ENCODE data around the gene TEX52.

Gene TEX52

GRCh38 chr12:2803635-2804392 is 53.0 kb downstream of the TEX52 start:
- Histone ChIP-seq H3K4me1 (ENCODE audit: insufficient read depth, low read length) (no peaks in the 10 kb centered on the region; the same call in 1 of the 2 replicates), H3K4me2 (ENCODE audit: insufficient read depth, low read length) (no peak overlapping the region), H3K79me2 (ENCODE audit: insufficient read depth, low read length) (peaks cover 6% of the 10 kb centered on the region), H3K27ac (ENCODE audit: low read length) (no peak overlapping the region), H3K9me3 (ENCODE audit: insufficient read depth, low read length, severe bottlenecking) (no peaks in the 10 kb centered on the region), H3K27me3 (ENCODE audit: insufficient read depth, low read length, poor library complexity) (no peaks in the 10 kb centered on the region), H3K4me3 (ENCODE audit: low read depth in 1 of 2, low read length in 2 of 2) (no peak overlapping the region), H4K20me1 (ENCODE audit: insufficient read depth, low read length) (peaks cover 26% of the 10 kb centered on the region; the same call in 1 of the 2 replicates), H3K9ac (ENCODE audit: low read depth, low read length) (no peak overlapping the region), H3K36me3 (ENCODE audit: insufficient read depth, low read length) (peaks cover 69% of the 10 kb centered on the region), H2AFZ (ENCODE audit: low read depth, low read length) (no peak overlapping the region)
- no peak for ATAC-seq (ENCODE audit: insufficient read depth, low read depth)
- no peak for TF ChIP-seq CTCF (IDR thresholded peaks at IDR 0.05; ENCODE audit: borderline replicate concordance, extremely low read depth, low read length, poor library complexity, severe bottlenecking)
- no peak for TF ChIP-seq EZH2 (IDR thresholded peaks at IDR 0.05; ENCODE audit: borderline replicate concordance, low read depth, low read length, severe bottlenecking)
- no peak for DNase-seq

GRCh38 chr12:2801044-2801783 is 55.6 kb downstream of the TEX52 start:
- TF ChIP-seq EZH2 (IDR thresholded peaks at IDR 0.05; ENCODE audit: borderline replicate concordance, low read depth, low read length, severe bottlenecking) (no peak), CTCF (IDR thresholded peaks at IDR 0.05; ENCODE audit: borderline replicate concordance, extremely low read depth, low read length, poor library complexity, severe bottlenecking) (no peak)
- Histone ChIP-seq H3K4me1 (ENCODE audit: insufficient read depth, low read length) (peaks cover 15% of the 10 kb centered on the region), H4K20me1 (ENCODE audit: insufficient read depth, low read length) (peaks cover 51% of the 10 kb centered on the region), H3K36me3 (ENCODE audit: insufficient read depth, low read length) (peaks cover 95% of the 10 kb centered on the region), H3K27ac (ENCODE audit: low read length) (no peak overlapping the region), H3K79me2 (ENCODE audit: insufficient read depth, low read length) (peaks cover 32% of the 10 kb centered on the region), H3K4me2 (ENCODE audit: insufficient read depth, low read length) (no peak overlapping the region), H3K4me3 (ENCODE audit: low read depth in 1 of 2, low read length in 2 of 2) (no peak overlapping the region), H3K9ac (ENCODE audit: low read depth, low read length) (no peak overlapping the region), H3K27me3 (ENCODE audit: insufficient read depth, low read length, poor library complexity) (no peaks in the 10 kb centered on the region), H2AFZ (ENCODE audit: low read depth, low read length) (no peak overlapping the region), H3K9me3 (ENCODE audit: insufficient read depth, low read length, severe bottlenecking) (no peaks in the 10 kb centered on the region)
- DNase-seq (no peak), ATAC-seq (ENCODE audit: insufficient read depth, low read depth) (no peak)

- TF ChIP-seq CTCF (IDR thresholded peaks at IDR 0.05; ENCODE audit: borderline replicate concordance, extremely low read depth, low read length, poor library complexity, severe bottlenecking) = no peak
- no peak for TF ChIP-seq EZH2 (IDR thresholded peaks at IDR 0.05; ENCODE audit: borderline replicate concordance, low read depth, low read length, severe bottlenecking)
Measured at GRCh38 chr12:2800046-2800570, 56.7 kb downstream of the TEX52 start.

More at GRCh38 chr12:2800046-2800570, 56.7 kb downstream of the TEX52 start:
- no peak overlapping the region for H3K4me2 ChIP-seq (ENCODE audit: insufficient read depth, low read length)
- DNase-seq (no peak), ATAC-seq (ENCODE audit: insufficient read depth, low read depth) (no peak)
- no peak overlapping the region for H3K9ac ChIP-seq (ENCODE audit: low read depth, low read length)
- no peaks in the 10 kb centered on the region for H3K27me3 ChIP-seq (ENCODE audit: insufficient read depth, low read length, poor library complexity)
- H3K4me1 ChIP-seq (ENCODE audit: insufficient read depth, low read length) = peaks cover 19% of the 10 kb centered on the region
- no peak overlapping the region for H2AFZ ChIP-seq (ENCODE audit: low read depth, low read length)
- no peak overlapping the region for H3K27ac ChIP-seq (ENCODE audit: low read length)
- peaks cover 92% of the 10 kb centered on the region for H3K36me3 ChIP-seq (ENCODE audit: insufficient read depth, low read length)
- H3K79me2 ChIP-seq (ENCODE audit: insufficient read depth, low read length) = peaks cover 42% of the 10 kb centered on the region
- H4K20me1 ChIP-seq (ENCODE audit: insufficient read depth, low read length) = peaks cover 56% of the 10 kb centered on the region
- no peaks in the 10 kb centered on the region for H3K9me3 ChIP-seq (ENCODE audit: insufficient read depth, low read length, severe bottlenecking)
- H3K4me3 ChIP-seq (ENCODE audit: low read depth in 1 of 2, low read length in 2 of 2) = no peak overlapping the region

Data from DND-41 (cell line).